Stimulated activated CD8-positive, alpha-beta memory T cell treated with anti-CD3 and anti-CD28 coated beads, Interleukin-12 subunit alpha, Interleukin-12 subunit beta, amount 100 ng/mL, for 4 hours (primary cell): ENCODE measurements around the gene RBPJ.
"Not testable (repeated sequence)": the region's sequence is repeated elsewhere in the genome, so short reads cannot be mapped to it uniquely, and the experiment has no call there.

Source experiments
- DNase-seq: peaks from one replicate; pipeline ENCODE4 v3.0.0-alpha.2; 2020; ENCODE audit warnings: low read depth

RBPJ gene

DNA sequence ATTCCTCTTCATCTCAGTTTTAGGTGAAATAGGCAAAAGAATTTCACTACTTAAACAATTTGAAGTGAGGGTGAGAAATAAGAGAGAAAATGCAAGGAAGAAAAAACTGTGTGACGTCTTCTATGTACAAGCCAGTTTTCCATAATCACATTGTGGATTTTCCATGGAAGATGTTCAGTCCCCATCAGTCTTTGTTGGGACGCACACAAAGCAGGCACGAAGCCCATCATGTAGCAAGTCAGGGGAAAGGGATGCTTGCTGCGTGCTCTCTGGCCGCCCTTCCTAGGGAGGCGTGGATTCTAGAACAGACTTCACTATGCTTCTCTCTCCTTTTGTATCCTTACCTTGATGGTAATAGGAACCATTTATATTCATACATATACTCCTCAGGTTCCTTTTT is 54.7 kb downstream of the RBPJ start:
- no peak for DNase-seq

DNA sequence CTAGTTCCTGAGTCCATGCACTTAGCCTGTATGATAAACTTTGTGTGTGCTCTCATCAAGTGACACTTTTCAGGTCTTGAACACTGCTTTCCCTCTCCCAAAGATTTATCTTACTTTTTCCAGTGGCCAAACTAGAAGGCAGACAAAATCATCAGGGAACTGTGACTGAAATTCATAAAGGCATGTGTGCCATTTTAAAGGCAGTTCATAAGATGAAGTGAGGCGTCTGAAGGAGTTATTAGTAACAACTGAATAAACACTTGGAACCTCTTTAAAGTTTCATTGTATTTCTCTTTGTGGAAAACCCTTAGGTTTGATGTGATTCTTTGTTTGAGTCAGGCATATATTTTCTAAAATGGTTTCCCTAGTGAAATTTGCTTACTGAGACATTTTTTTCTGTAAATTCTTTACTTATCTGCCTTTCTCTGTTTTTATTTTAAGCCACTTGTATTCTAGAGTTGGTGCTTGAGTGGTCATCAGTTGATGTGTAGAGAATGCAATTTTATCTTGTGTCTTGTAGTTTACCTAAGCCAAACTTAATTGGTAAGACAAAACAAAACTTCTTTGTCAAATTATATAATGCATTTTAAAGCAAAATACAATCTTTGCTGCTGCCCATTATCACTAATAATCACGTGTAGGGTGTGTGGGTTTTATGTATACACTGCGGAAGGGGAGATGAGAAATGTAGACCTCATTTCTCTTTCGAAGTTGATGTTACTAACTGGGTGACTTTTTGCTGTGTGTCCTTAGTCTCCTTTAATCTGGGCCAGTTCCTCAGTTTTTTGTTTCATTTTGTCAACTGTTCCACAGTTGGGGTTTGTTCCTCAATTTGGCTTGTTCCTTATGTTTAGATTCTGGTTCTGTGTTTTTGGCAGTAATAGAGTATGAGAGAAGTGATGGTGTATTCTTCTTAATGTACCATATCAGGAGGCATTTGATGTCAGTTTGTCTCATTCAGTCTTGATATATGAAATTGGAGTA is 56.8 kb downstream of the RBPJ start:
- no peak for DNase-seq

DNA sequence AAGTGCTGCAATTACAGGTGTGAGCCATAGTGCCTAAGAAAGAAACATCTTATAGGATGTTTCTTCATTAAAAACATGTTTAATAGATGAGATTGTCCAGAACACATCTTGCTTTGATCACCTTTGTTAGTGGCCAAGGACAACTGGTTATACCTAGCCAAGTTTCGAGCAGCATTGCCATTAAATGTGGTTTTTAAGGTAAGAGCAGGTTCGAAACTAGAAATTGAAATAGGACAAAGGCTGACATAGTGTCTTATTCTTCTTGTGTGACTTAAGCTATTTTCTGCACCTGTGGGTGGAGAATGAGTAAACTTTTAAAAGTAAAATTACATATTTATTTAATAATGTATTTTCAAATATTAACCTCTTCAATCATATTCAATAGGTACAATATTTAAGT is 59.0 kb downstream of the RBPJ start:
- DNase-seq, result no peak

DNA sequence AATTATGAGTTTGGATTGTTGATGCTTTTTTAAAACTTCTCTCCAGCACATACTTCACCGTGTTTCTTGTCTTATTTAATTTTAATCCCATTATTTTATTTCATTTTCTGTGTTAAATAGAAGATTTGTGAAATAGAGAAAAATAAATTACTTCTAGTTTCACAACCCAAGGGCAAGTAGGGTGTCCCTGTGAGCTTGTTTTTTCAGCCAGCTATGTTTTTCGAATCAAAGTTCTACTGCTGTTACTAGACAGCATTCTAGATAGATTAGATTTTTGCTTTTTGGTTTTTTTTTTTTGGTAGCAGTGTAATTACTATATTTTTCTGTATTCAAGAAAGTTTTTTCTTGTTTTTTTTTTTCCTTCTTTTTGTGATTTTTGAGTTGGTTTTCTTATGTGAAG is 59.9 kb downstream of the RBPJ start:
- DNase-seq, result no peak

DNA sequence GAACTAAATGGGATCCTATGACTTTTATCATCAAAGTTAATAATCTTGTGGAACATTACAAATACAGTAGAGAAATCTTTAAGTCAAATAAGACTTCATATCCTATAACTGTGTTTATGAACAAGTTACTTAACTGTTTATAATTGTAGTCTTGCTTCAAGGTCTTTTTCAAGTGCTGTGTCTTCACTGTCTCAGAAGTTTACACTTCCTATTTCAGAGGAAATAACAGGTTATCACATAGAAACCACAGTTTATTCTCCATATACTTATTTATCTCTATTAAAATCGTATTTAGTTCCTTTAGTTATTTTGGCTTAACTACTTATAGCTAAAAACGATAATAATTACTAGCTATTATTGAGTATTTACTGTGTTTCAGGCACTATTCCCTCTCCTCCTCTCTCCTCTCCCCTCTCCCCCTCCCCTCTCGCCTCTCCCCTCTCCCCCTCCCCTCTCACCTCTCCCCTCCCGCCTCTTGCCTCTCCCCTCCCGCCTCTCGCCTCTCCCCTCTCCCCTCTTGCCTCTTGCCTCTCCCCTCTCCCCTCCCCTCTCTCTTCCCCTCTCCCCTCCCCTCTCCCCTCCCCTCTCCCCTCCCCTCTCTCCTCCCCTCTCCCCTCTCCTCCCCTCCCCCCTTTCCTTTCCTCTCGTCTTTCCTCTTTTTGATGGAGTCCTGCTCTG is 63.7 kb downstream of the RBPJ start:
- DNase-seq, result no peak

DNA sequence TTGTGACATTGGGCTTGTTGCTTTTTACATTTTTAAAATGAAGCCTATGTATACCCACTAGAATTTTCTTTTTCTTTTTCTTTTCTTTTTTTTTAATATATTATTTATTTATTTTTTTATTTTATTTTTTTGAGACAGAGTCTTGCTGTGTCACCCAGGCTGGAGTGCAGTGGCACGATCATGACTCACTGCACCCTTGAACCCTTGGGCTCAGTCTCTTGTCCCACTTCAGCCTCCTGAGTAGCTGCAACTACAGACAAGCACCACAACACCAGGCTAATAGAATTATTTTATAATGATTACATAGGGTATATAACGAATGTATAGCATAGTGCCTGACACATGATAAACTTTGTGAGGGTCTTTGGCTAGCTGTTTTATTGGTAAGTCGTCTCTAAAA is 64.9 kb downstream of the RBPJ start:
- no peak for DNase-seq

DNA sequence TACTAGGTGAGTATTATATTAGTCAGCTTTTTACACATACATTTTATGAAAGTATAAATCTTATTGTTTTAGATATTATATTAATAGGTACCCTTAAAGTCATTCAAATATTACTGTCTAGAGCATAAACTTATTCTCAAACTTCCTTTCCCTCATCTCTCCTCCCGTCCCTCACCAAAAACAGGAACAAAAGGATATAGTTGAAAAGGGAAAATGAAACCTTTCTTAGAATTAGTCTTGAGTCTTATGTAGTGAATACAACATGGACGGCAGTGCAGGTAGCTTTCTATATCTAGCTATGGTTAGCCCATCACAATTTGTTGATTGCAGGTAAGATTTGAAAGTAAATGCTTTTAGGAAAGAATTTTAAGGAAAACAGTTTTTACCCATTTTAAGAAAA is 65.6 kb downstream of the RBPJ start:
- no peak for DNase-seq

DNA sequence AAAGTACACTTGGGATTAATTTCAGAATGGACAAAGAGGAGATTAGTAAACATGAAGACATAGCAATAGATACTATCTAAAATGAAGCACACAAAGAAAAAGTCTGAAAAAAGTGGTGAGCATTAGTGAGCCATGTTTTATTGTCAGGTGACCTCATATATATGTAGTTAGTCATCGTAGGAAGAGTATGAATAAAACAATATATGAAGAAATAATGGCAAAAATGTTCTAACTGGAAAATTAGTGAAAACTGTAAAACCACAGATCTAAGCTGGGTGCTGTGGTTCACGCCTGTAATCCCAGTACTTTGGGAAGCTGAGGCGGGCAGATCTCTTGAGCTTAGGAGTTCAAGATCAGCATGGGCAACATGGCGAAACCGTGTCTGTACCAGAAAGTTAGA is 67.9 kb downstream of the RBPJ start:
- no peak for DNase-seq

DNA sequence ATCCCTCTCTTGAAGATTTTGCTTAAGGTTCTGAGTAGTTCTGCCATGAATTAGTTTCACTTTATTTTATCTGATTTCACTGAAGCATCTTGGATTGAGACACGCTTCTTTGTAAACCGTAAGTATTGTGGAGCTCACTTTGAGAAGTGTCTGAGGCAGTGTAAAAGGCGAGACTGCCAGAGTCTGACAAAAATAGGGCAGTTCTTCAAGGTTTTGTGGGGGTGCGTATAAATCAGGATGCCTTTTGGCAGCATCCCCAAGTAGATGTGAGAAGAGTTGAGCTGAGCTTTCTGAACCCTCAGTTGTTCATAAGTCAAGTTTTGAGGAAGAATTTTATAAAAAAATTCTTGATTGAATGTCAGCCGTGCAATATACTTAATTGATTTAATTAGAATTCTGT is 76.3 kb downstream of the RBPJ start:
- no peak for DNase-seq

DNA sequence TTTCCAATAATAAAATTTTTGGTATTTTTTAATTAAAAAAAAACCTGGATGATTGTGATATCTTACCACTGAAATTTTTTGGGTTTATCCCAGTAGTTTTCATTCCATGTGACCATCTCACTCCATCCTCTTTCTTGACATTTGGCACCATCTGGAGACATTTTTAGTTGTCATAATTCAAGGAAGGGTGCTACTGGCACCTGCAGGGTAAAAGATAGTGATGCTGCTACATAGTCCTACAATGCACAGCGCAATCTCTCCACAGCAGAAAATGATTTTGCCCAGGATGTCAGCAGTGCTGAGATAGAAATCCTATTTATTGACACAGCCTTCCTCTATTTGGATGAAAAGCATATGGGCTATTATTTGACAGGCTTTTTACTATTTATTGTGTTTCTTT is 79.3 kb downstream of the RBPJ start:
- no peak for DNase-seq

DNA sequence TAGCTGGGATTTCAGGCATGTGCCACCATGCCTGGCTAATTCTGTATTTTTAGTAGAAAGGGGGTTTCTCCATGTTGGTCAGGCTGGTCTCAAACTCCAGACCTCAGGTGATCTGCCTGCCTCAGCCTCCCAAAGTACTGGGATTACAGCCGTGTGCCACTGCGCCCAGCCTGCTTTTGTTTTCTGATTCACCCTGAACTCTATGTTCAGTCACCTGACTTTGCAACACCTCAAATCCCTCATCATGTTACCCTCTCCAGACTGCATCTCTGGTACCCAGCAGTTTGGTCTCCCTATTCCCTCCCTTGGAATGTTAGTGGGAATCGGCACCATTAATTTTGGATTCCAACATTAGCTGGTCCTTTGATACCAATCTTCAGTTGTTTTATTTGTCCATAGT is 81.2 kb downstream of the RBPJ start:
- DNase-seq, result not testable (repeated sequence)

DNA sequence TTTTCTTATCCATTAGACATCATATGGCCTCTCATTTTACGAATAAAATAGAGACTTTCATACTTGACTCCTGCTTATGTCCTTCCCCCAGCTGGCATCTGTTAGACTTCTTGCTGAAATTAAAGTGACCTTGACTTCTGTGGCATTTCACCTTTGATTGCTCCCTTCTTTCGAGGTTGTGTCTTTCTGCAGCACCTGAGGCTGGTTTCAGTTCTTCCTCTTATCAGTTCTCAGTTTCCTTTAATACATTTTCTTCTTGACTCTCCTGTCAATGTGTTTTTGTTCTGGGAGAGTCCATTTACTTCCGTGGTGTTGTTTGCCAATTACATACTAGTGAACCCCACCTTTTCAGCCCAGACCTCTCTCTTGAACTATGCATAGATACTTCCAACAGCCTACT is 81.6 kb downstream of the RBPJ start:
- DNase-seq, result no peak

DNA sequence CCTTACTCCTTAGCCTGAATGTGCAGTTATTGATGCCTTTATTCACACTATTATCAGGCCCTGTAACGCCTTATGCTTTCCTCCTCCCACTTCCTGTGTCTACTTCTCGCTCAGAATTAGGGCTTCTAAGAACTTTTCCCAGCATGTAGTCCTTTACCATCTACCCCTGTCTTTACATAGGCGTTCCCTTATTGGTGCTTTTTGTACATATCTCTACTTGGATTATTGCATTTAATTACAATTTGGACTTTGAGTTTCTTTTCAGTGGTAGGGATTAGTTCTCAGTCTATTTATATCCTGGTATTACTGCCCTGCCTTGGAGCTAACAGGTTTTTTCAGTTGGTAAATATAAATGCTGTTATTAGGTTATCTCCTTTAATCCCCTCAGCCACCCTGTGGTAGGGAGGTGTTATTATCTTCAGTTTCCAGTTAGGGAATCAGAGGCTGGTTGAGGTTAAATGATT is 84.0 kb downstream of the RBPJ start:
- DNase-seq, result no peak

DNA sequence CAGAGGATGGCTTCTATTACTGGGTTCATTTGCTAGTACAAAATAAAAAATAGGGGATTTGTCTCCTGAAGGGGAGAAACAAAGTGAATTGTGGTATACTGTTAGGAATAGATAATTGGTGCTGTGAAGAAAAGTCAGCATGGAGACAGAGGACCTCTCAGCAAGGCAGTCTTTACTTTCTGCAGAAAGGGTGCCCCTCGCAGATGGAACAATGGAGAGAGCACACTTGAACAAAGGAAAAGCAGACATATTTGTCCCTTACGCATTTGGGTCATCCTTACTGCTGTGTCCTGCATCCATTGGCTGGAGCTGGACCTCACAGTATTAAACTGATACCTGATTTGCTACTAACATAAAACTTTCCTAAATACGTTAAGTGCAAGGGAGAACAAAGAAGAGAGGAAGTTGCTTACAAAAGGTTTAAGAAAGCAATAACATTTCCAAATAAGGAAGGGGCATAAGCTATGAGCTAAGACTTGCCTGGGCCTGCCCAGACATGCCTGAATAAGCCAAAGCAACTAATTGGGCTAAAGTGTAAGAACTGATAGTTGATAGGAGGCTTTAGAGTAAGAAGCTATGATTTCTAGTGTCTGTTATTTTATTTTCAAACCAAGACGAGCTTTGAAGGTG is 85.6 kb downstream of the RBPJ start:
- DNase-seq, result no peak

DNA sequence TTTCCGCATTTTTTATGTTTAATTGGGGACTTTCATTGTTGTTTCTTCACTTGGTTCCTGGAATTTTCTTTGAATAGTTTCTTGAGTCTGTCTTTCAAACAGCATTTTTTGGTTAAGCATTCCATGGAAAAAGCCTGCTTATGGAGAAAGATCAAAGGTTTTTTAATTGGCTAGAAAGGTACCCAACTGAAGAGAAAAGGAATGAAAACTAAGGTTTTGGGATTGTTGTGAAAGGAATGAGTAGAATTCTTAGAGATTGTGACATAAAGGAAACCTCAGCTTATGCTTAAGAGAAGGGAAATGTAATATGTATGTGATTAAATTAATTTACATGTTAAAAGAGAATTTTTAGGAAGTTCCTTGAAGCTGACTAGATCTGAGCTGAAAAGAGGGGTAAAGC is 86.7 kb downstream of the RBPJ start:
- DNase-seq, result no peak

DNA sequence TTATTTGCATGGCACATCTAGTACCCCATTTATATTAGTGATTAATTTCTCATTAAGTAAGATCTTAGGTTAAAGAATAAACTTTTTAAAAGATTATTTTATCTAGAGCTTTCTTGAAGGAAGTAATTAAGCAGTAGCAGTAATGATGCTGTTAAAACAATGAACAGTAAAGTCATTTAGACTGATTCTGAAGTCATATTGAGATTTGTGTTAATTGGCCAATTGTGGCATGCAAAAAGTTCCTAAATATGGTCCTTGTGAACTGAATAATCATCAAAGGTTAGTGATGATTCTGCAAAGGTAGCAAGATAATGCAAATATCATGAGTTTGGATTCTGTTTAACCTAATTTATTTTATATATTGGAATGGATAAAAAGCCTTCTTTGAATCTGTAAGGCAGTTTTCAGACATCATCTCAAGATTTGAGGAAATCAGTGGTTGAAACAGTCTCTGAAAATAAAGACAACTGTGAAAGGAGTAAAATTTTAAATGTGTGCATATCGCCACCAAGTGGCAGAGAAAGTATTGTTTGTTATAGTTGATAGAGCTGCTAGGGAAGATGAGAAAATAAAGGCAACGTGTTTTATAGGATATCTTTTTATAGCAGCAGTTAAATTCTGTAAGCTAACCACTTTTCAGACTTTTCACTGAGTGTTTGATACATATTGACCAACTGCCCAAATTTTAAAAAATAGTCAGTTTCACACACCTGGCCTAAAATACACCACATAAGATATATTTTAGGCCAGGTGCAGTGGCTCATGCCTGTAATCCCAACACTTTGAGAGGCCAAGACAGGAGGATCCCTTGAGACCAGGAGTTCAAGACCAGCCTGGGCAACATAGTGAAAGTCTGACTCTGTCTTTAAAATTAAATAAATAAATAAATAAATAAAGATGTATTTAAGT is 89.8 kb downstream of the RBPJ start:
- DNase-seq, result no peak

DNA sequence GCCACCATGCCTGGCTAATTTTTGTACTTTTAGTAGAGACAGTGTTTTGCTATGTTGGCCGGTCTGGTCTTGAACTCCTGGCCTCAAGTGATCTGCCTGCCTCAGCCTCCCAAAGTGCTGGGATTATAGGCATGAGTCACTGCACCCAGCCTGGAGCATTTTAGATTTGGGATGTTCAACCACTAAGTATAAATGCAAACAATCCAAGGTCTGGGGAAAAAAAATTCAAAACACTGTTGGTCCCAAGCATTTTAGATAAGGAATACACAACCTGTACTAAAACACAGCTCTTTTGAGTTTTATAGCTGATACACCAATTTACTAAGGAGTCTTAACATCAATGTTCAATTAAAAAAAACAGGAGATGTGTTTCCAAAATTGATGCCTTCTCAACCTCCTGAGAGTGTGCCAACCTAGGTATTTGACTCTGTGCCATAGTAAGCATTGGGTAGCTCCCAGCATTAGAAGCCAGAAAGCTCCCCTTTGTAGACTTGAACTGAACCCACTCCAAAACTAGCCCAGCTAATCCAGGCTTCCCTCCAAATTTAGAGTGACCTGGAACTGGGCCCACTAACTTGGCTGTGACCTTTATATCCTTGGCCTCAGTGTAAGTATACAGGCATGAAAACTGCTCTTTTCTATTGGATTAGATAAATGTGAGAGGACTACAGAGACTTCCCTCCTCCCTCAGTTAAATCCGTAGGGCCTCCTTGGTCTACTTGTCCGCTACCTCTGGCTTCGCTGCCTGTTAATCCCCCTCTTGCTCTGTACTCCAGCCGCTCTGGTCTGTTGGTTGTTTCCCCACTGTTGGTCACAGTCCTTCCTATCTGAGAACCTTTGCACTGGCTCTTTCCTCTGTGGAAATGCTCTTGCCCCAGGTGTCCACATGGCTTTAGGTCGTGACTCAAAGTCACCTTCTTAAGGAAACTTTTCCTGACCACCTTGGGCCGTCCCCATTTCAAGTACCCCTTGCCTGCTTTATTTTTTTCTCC is 91.9 kb downstream of the RBPJ start:
- no peak for DNase-seq

DNA sequence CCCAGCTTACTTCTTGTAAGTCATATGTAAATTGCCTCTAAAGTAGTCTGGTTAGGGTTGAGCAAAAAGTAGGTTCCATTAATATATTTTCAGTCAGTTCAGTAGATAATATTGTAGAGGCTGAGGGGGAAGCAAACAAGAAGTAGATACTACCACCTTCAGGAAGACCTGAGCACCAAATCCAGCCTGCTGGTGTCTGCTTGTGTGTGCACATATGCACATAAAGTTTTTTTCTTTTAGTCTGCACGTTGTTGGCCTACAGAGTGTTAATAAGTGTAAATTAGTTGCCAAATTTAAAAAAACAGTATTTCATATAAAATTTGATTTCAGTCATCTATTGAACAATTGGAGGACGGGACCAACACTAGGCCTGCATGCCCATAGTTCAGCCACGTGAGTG is 92.8 kb downstream of the RBPJ start:
- no peak for DNase-seq

DNA sequence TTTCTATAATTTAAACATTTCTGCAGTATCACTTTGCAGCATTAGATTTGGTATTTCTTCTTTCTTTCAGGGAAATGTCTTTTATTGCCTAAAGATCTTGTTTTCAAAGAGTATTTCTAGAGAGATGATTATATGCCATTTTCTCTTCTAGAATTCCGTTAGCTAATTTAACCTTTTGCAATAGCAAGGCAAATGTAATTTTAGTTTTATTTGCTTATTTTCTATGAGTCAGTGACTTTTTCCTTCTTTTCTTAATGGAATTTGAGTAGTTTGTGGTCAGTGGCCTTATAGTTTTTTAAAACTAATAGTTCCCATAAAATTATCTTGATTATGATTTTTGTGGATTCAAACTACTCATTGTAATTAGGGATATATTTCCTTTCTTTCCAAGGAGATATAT is 97.3 kb downstream of the RBPJ start:
- no peak for DNase-seq

DNA sequence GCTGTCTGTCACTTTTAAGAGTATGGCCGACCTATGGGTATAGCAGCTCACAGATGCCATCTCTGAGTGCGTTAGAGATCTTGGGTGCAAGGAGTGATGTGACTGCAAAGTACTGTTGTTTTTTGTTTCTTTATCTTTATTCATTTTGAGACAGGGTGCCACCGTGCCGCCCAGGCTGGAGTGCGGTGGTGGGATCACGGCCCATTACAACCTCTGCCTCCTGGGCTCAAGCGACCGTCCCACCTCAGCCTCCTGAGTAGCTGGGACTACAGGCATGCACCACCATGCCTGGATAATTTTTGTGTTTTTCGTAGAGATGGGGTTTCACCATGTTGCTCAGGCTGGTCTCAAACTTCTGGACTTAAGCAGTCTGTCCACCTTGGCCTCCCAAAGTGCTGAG is 98.0 kb downstream of the RBPJ start:
- DNase-seq, result no peak

DNA sequence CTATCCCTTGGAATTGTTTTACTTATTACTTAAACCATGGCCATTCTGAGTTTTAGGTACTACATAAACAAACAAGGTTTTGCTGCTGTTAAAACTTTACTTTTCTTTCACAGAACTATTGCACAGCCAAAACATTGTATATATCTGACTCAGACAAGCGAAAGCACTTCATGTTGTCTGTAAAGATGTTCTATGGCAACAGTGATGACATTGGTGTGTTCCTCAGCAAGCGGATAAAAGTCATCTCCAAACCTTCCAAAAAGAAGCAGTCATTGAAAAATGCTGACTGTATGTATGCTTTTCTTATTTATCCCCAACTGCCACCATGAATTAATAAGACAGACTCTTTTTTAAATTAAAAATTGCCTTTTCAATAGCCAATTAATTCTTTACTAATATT is 99.6 kb downstream of the RBPJ start:
- no peak for DNase-seq
